Neural progenitor cell (in vitro differentiated cells): ENCODE results near the gene KRAS. TPM values are rescaled to one million over a fixed set of nuclear protein-coding genes. Genes with fewer than 3 reads are reported as not detected.

Experiments
- DNase-seq: peaks from one replicate; pipeline ENCODE4 v3.0.0-alpha.2; 2016; ENCODE audit warnings: low spot score
- H2AFZ ChIP-seq: fragments of 200-600 bp; sonication (generic); replicated peaks from 2 replicates; pipeline ENCODE4 v1.6.1; 2016; ENCODE audit warnings: antibody characterized with exemption
- H3F3A ChIP-seq: fragments of 200-600 bp; sonication (generic); 2 replicates; pipeline ENCODE4 v1.6.1; 2016; ENCODE audit warnings: antibody characterized with exemption, low read depth
- H3K27ac ChIP-seq: fragments of 200-600 bp; sonication (generic); 2 replicates; pipeline ENCODE4 v1.5.1; 2016; ENCODE audit warnings: mild to moderate bottlenecking
- H3K27me3 ChIP-seq: fragments of 200-600 bp; sonication (generic); 2 replicates; pipeline ENCODE4 v1.6.1; 2016; ENCODE audit warnings: mild to moderate bottlenecking, moderate library complexity
- H3K36me3 ChIP-seq: fragments of 200-600 bp; sonication (generic); 2 replicates; pipeline ENCODE4 v1.5.1; 2016
- H3K4me1 ChIP-seq: fragments of 200-600 bp; sonication (generic); 2 replicates; pipeline ENCODE4 v1.6.1; 2016; ENCODE audit warnings: mixed run types
- H3K4me2 ChIP-seq: fragments of 200-600 bp; sonication (generic); 2 replicates; pipeline ENCODE4 v1.6.1; 2016
- H3K4me3 ChIP-seq: fragments of 200-600 bp; sonication (generic); 2 replicates; pipeline ENCODE4 v1.5.1; 2016
- H3K79me2 ChIP-seq: fragments of 200-600 bp; sonication (generic); 2 replicates; pipeline ENCODE4 v1.6.1; 2016; ENCODE audit warnings: low read depth
- H3K9ac ChIP-seq: fragments of 200-600 bp; sonication (generic); 2 replicates; pipeline ENCODE4 v1.6.1; 2016
- H3K9me3 ChIP-seq: fragments of 200-600 bp; sonication (generic); 2 replicates; pipeline ENCODE4 v1.5.1; 2016; ENCODE audit warnings: low read depth
- H4K20me1 ChIP-seq: fragments of 200-600 bp; sonication (generic); 2 replicates; pipeline ENCODE4 v1.6.1; 2016; ENCODE audit warnings: low read depth
- H3K27ac Mint-ChIP-seq: 3 replicates; pipeline ENCODE4 v1.8.0; 2021; ENCODE audit warnings: mixed read lengths
- H3K27me3 Mint-ChIP-seq: 2 replicates; pipeline ENCODE4 v1.8.0; 2022; ENCODE audit warnings: low read depth, mild to moderate bottlenecking, inconsistent platforms, moderate library complexity, mixed read lengths; ENCODE audit not compliant: insufficient read depth
- H3K36me3 Mint-ChIP-seq: 3 replicates; pipeline ENCODE4 v1.8.0; 2021; ENCODE audit warnings: mixed read lengths
- H3K4me1 Mint-ChIP-seq: 3 replicates; pipeline ENCODE4 v1.8.0; 2021; ENCODE audit warnings: mixed read lengths
- H3K4me3 Mint-ChIP-seq: 3 replicates; pipeline ENCODE4 v1.8.0; 2021; ENCODE audit warnings: mild to moderate bottlenecking, moderate library complexity, mixed read lengths
- H3K9me3 Mint-ChIP-seq: 3 replicates; pipeline ENCODE4 v1.8.0; 2020; ENCODE audit warnings: mixed read lengths
- EZH2 ChIP-seq: fragments of 200-600 bp; sonication (generic); IDR thresholded peaks from 2 replicates; pipeline ENCODE4 v1.6.1; 2017; ENCODE audit warnings: antibody characterized with exemption, mild to moderate bottlenecking, moderate library complexity
- EZH2phosphoT487 ChIP-seq: fragments of 200-600 bp; sonication (generic); IDR thresholded peaks from 2 replicates; pipeline ENCODE4 v1.6.1; 2017; ENCODE audit warnings: antibody characterized with exemption
- total RNA-seq: library from RNA; depleted of rRNA; stranded (reverse); fragments of >200 nt; gene quantifications from 2 replicates; pipeline ENCODE4 v1.2.3, GENCODE V29; 2015; ENCODE audit warnings: low replicate concordance
- TF ChIP-seq, protein P1 (sequence below): fragments of 200-600 bp; sonication (generic); IDR thresholded peaks from 2 replicates; pipeline ENCODE4 v1.5.1; 2017; ENCODE audit warnings: antibody characterized with exemption, mild to moderate bottlenecking

Gene KRAS
- total RNA-seq, 1 donor from 2014 or later: 49.9 TPM

DNA sequence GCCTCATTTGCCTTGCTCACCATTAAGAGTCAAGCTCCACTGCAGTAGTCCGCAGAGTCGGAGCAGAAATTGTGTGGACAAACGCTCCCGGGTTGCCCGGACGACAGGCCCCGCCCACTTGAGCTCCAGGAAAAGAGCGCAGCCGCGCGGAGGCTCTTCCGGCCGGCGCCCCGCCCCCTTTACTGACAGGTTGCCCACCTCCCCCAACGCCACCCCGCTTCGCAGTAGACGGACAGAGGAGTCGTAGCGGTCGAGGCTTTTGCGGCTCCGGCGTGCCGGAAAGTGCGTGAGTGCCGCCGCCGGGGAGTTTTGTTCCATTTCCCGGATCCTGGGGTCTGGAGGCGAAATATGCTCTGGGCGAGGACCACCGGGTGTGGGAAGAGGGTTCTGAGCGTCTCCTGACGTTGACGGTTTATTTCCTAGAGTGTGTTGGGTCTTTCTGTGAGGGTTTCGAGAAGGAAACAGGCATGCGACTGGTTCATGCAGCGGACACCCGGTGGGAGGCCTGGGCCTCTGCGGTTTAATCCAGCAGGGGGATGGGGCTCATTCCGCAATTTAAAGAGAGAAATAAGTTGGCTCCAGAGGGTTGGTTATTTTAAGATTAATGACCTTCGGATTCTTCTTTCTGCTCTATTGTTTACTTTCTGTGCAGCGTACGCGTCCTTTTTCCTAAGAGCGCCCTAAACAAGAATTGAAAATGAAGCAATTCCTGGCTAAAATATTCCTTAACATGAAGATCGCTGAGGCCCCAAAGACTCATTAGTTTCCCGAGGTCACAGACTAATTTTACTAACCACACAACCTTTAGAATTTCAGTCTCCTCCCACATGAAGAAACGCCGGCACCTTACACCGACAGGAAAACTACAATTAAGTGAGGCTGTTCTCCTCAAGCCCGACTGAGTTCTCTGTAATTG, 55.4 kb downstream of the KRAS start, which contains the start of the genes DNAI7 and ETFRF1:
Gene DNAI7, minus strand, starts transcription at position 105 of the 916 bp plus-strand sequence. Its CDS starts 82 bp downstream, at position 23.
Gene ETFRF1, plus strand, starts transcription at position 182 of the 916 bp plus-strand sequence. CDS start 8,720 bp downstream, outside the sequence.
- Mint-ChIP-seq H3K4me1 (peaks cover 19% of the 10 kb centered on the region), H3K27me3 (peaks cover 10% of the 10 kb centered on the region), H3K4me3 (peak within 1 kb of the TSS; percentile 96), H3K27ac (peak within 1 kb of the TSS; percentile 94), H3K9me3 (no peaks in the 10 kb centered on the region), H3K36me3 (no peaks in the 10 kb centered on the region)
- Histone ChIP-seq H3K79me2 (peaks cover 15% of the 10 kb centered on the region), H3K27me3 (no peaks in the 10 kb centered on the region), H3K4me3 (peak within 1 kb of the TSS; percentile 71), H3K9ac (peak within 1 kb of the TSS; percentile 62), H3K27ac (peak within 1 kb of the TSS; percentile 63), H3K36me3 (no peaks in the 10 kb centered on the region), H2AFZ (peak within 1 kb of the TSS; percentile 92), H3K9me3 (no peaks in the 10 kb centered on the region), H3K4me2 (peak within 1 kb of the TSS; percentile 82), H3F3A (peaks cover 10% of the 10 kb centered on the region), H3K4me1 (peaks cover 10% of the 10 kb centered on the region), H4K20me1 (no peaks in the 10 kb centered on the region)
- DNase-seq: peak; percentile 100
- TF ChIP-seq, protein P1, sequence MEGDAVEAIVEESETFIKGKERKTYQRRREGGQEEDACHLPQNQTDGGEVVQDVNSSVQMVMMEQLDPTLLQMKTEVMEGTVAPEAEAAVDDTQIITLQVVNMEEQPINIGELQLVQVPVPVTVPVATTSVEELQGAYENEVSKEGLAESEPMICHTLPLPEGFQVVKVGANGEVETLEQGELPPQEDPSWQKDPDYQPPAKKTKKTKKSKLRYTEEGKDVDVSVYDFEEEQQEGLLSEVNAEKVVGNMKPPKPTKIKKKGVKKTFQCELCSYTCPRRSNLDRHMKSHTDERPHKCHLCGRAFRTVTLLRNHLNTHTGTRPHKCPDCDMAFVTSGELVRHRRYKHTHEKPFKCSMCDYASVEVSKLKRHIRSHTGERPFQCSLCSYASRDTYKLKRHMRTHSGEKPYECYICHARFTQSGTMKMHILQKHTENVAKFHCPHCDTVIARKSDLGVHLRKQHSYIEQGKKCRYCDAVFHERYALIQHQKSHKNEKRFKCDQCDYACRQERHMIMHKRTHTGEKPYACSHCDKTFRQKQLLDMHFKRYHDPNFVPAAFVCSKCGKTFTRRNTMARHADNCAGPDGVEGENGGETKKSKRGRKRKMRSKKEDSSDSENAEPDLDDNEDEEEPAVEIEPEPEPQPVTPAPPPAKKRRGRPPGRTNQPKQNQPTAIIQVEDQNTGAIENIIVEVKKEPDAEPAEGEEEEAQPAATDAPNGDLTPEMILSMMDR: no peak
- TF ChIP-seq EZH2 (no peak), EZH2phosphoT487 (no peak)

DNA sequence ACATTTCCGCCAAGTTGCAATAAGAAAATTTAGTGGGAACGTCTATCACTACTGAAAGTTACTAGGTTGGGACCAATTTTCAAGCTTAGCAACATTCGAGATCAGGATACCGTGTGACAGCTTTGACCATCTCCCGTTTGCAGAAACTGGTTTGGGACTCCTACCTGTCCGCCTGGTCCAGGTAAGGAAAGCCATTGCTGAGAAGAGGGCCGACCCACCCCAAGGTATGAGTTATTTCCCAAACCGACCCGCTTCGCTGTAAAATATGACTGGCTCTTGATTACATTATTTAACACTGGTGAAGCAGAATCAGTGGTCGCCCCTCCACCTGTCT, 56.0 kb downstream of the KRAS start:
- Histone ChIP-seq H3K9me3 (no peaks in the 10 kb centered on the region), H3K79me2 (peaks cover 15% of the 10 kb centered on the region), H4K20me1 (no peaks in the 10 kb centered on the region), H3K4me3 (peak overlapping the region; percentile 71), H2AFZ (peak overlapping the region; percentile 92), H3K36me3 (no peaks in the 10 kb centered on the region), H3K9ac (no peak overlapping the region), H3K4me1 (peaks cover 10% of the 10 kb centered on the region), H3K27ac (no peak overlapping the region), H3K4me2 (peak overlapping the region; percentile 82), H3F3A (peaks cover 10% of the 10 kb centered on the region), H3K27me3 (no peaks in the 10 kb centered on the region)
- Mint-ChIP-seq H3K27me3 (peaks cover 8% of the 10 kb centered on the region), H3K36me3 (no peaks in the 10 kb centered on the region), H3K9me3 (no peaks in the 10 kb centered on the region), H3K27ac (peak overlapping the region; percentile 94), H3K4me1 (peaks cover 19% of the 10 kb centered on the region), H3K4me3 (peak overlapping the region; percentile 96)
- no peak for TF ChIP-seq EZH2
- TF ChIP-seq, protein P1: no peak
- no peak for TF ChIP-seq EZH2phosphoT487
- no peak for DNase-seq

DNA sequence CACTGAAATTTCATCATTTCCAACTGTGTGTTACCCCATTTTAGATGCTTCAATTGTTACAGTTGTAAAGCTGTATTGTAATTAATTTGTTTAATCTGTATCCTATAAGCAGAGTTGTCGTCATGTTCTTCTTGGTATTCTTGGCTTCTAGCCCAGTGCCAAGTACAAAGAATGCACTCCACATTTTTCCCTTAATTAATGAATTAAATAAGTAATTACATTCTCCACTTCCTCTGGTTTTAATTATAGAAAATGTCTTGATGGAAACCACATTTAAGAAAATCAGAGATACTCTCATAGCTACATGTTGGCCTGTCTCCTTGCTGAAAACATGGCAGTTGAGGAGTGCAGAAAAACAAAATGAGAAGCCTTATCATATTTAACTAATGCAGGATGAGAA, 56.5 kb downstream of the KRAS start:
- Histone ChIP-seq H3K27me3 (no peaks in the 10 kb centered on the region), H3K9me3 (no peaks in the 10 kb centered on the region), H3K36me3 (no peaks in the 10 kb centered on the region), H3K27ac (no peak overlapping the region), H4K20me1 (no peaks in the 10 kb centered on the region), H3K4me2 (peak overlapping the region; percentile 82), H2AFZ (peak overlapping the region; percentile 92), H3K9ac (no peak overlapping the region), H3K4me1 (peaks cover 10% of the 10 kb centered on the region), H3F3A (peaks cover 10% of the 10 kb centered on the region), H3K79me2 (peaks cover 15% of the 10 kb centered on the region), H3K4me3 (peak overlapping the region; percentile 71)
- TF ChIP-seq EZH2phosphoT487 (no peak), EZH2 (no peak)
- TF ChIP-seq, protein P1: no peak
- Mint-ChIP-seq H3K27ac (peak overlapping the region; percentile 94), H3K9me3 (no peaks in the 10 kb centered on the region), H3K27me3 (peaks cover 8% of the 10 kb centered on the region), H3K4me1 (peaks cover 19% of the 10 kb centered on the region), H3K36me3 (no peaks in the 10 kb centered on the region), H3K4me3 (peak overlapping the region; percentile 96)
- no peak for DNase-seq
